Stomach (tissue), 9 donors: ENCODE measurements around the gene CYP4F12. TPM values are rescaled to one million over a fixed set of nuclear protein-coding genes. Genes with fewer than 3 reads are reported as not detected.

Source experiments
- DNase-seq, 2 donors: peaks; one replicate each; pipeline versions ENCODE4 v3.0.0 to v3.0.0-alpha.2; 2013 to 2019
- H3K27ac ChIP-seq, 5 donors: fragments of 200-600 bp in 4 of 5; sonication (generic) in 4 of 5; one replicate each; pipeline ENCODE4 v1.5.1; 2013 to 2019; ENCODE audit warnings: mild to moderate bottlenecking in 1 of 5, moderate library complexity in 1 of 5
- H3K27me3 ChIP-seq, 3 donors: fragments of 200-600 bp; sonication (generic); one replicate each; pipeline ENCODE4 v1.5.1; 2017 to 2019; ENCODE audit warnings: mixed run types in 1 of 3
- H3K36me3 ChIP-seq, 4 donors: fragments of 200-600 bp; sonication (generic); 1 replicate in 3 of 4; 2 replicates in 1 of 4; pipeline ENCODE4 v1.5.1; 2016 to 2019
- H3K4me1 ChIP-seq, 4 donors: fragments of 200-600 bp; sonication (generic); one replicate each; pipeline ENCODE4 v1.5.1; 2016 to 2019
- H3K4me3 ChIP-seq, 4 donors: fragments of 200-600 bp; sonication (generic) in 3 of 4; one replicate each; pipeline ENCODE4 v1.5.1; 2016 to 2019; ENCODE audit warnings: mild to moderate bottlenecking in 1 of 4
- H3K9me3 ChIP-seq, 4 donors: fragments of 200-600 bp; sonication (generic); one replicate each; pipeline ENCODE4 v1.5.1; 2016 to 2019
- CTCF ChIP-seq, 7 experiments: fragments of 450-650 bp in 4 of 7; fragments of 200-600 bp in 3 of 7; sonication (generic) in 3 of 7; IDR thresholded peaks; one replicate each; pipeline ENCODE4 v1.5.1; 2016 to 2019; ENCODE audit warnings: antibody characterized with exemption in 7 of 7, control low read depth in 2 of 7, mild to moderate bottlenecking in 1 of 7
- EP300 ChIP-seq: sonication (generic); formaldehyde crosslinking; IDR thresholded peaks from one replicate; pipeline ENCODE4 v1.6.1; 2017; ENCODE audit warnings: antibody characterized with exemption
- POLR2A ChIP-seq, 4 donors: fragments of 450-650 bp; IDR thresholded peaks; one replicate each; pipeline ENCODE4 v1.6.1; 2016; ENCODE audit warnings: antibody characterized with exemption in 4 of 4, control low read depth in 2 of 4, mild to moderate bottlenecking in 1 of 4, moderate library complexity in 1 of 4
- POLR2AphosphoS5 ChIP-seq, 3 donors: sonication (generic); formaldehyde crosslinking; IDR thresholded peaks; one replicate each; pipeline ENCODE4 v1.6.1; 2016; ENCODE audit warnings: antibody characterized with exemption in 3 of 3
- WGBS, 5 donors: extraction: QIAGEN DNeasy Blood & Tissue Kit in 3 of 5; methylation state at CpG; one replicate each; pipeline versions ENCODE4 v1.1.5 to v1.1.7; 2013 to 2018; 5-methylcytosine and 5-hydroxymethylcytosine counted together
- intact Hi-C: fragments of 100-400 bp; cut with DNase I; formaldehyde crosslinking; loops from one replicate; pipeline ENCODE4 v1.15.1; 2023; ENCODE audit warnings: low total_unique reads
- polyA plus RNA-seq, 3 donors: library from polyadenylated mRNA; stranded (reverse); fragments of 200-250 nt; gene quantifications; one replicate each; pipeline ENCODE4 v1.2.3, GENCODE V29; 2013
- total RNA-seq, 5 donors: library from RNA; depleted of rRNA; stranded (reverse); fragments of >200 nt; gene quantifications; one replicate each; pipeline versions ENCODE4 v1.1.0 to v1.2.3, GENCODE V29; 2014 to 2016
- donor health status: healthy with polysubstance abuse.
- donor health status: Bipolar disorder and iron deficiency.
- donor health status: healthy.

CYP4F12 gene
- total and polyA plus RNA-seq, 8 donors = 2.5 to 113 (median 35.1) TPM

- H3K27ac ChIP-seq = no peak overlapping the region
- WGBS, 5 donors = 63 to 82% (median 75%) methylated on average over 8 of the region's 8 CpGs
- intact Hi-C loops = no loop called here
- no peaks in the 10 kb centered on the region for H3K9me3 ChIP-seq
- H3K27me3 ChIP-seq = peaks cover 0 to 38% (median 0%) of the 10 kb centered on the region in 3 donors
- no peaks in the 10 kb centered on the region for H3K4me1 ChIP-seq
- DNase-seq = no peak
- H3K36me3 ChIP-seq = no peaks in the 10 kb centered on the region
- TF ChIP-seq CTCF (IDR thresholded peaks at IDR 0.05) = no peak
- no peak for TF ChIP-seq POLR2A (IDR thresholded peaks at IDR 0.05)
- TF ChIP-seq POLR2AphosphoS5 (IDR thresholded peaks at IDR 0.05) = no peak
- TF ChIP-seq EP300 = no peak
- no peak overlapping the region for H3K4me3 ChIP-seq
These were observed 20.2 kb upstream of the CYP4F12 start for GRCh38 chr19:15652559-15653278.

GRCh38 chr19:15656467-15656866 is 16.4 kb upstream of the CYP4F12 start:
- intact Hi-C loops = no loop called here
- no peaks in the 10 kb centered on the region for H3K36me3 ChIP-seq

GRCh38 chr19:15663247-15663646 is 9.6 kb upstream of the CYP4F12 start:
- TF ChIP-seq EP300 = no peak
- TF ChIP-seq POLR2A (IDR thresholded peaks at IDR 0.05) = no peak
- no peak for TF ChIP-seq POLR2AphosphoS5 (IDR thresholded peaks at IDR 0.05)
- TF ChIP-seq CTCF (IDR thresholded peaks at IDR 0.05) = no peak
- no peaks in the 10 kb centered on the region for H3K9me3 ChIP-seq
- no peaks in the 10 kb centered on the region for H3K36me3 ChIP-seq
- H3K27me3 ChIP-seq = peaks cover 0 to 36% (median 3%) of the 10 kb centered on the region in 3 donors
- DNase-seq = no peak
- no peak overlapping the region for H3K4me3 ChIP-seq
- H3K27ac ChIP-seq = no peak overlapping the region
- 76 to 81% (median 77%) methylated on average over 4 of the region's 4 CpGs for WGBS, 5 donors
- intact Hi-C loops = no loop called here
- no peaks in the 10 kb centered on the region for H3K4me1 ChIP-seq

More at GRCh38 chr19:15656467-15656866, 16.4 kb upstream of the CYP4F12 start:
- Histone ChIP-seq H3K9me3 (no peaks in the 10 kb centered on the region), H3K4me1 (no peaks in the 10 kb centered on the region), H3K27me3 (peaks cover 0 to 51% (median 6%) of the 10 kb centered on the region in 3 donors), H3K27ac (no peak overlapping the region), H3K4me3 (no peak overlapping the region)
- TF ChIP-seq CTCF (IDR thresholded peaks at IDR 0.05) = no peak
- no peak for TF ChIP-seq EP300
- no peak for TF ChIP-seq POLR2A (IDR thresholded peaks at IDR 0.05)
- TF ChIP-seq POLR2AphosphoS5 (IDR thresholded peaks at IDR 0.05) = no peak
- no peak for DNase-seq

GRCh38 chr19:15666186-15666585 is 6.7 kb upstream of the CYP4F12 start:
- no peak for DNase-seq
- peaks cover 0 to 27% (median 0%) of the 10 kb centered on the region in 3 donors for H3K27me3 ChIP-seq
- H3K4me3 ChIP-seq = no peak overlapping the region
- no peaks in the 10 kb centered on the region for H3K4me1 ChIP-seq
- H3K27ac ChIP-seq = no peak overlapping the region
- H3K9me3 ChIP-seq = no peaks in the 10 kb centered on the region
- 22 to 44% (median 31%) methylated on average over 1 of the region's 1 CpG for WGBS, 5 donors
- intact Hi-C loops = no loop called here
- H3K36me3 ChIP-seq = no peaks in the 10 kb centered on the region
- TF ChIP-seq CTCF (IDR thresholded peaks at IDR 0.05) = no peak
- no peak for TF ChIP-seq POLR2AphosphoS5 (IDR thresholded peaks at IDR 0.05)
- TF ChIP-seq EP300 = no peak
- no peak for TF ChIP-seq POLR2A (IDR thresholded peaks at IDR 0.05)
